GM18505 (cell line): ENCODE measurements around the gene OR7C2.

ENCODE experiments used
- ATAC-seq: cut with Tn5 transposase; IDR thresholded peaks from one replicate; pipeline ENCODE4 v1.9.1; 2021; ENCODE audit not compliant: unreplicated experiment
- POLR2A ChIP-seq: IDR thresholded peaks from 4 replicates; pipeline ENCODE4 v1.6.1; 2011; ENCODE audit warnings: borderline replicate concordance; ENCODE audit not compliant: insufficient read depth, insufficient read length; ENCODE audit errors: extremely low read depth

OR7C2 gene

GRCh38 chr19:14959263-14959662 lies 18.0 kb downstream of the OR7C2 start:
- no peak for ATAC-seq
- TF ChIP-seq POLR2A, result no peak

GRCh38 chr19:14961956-14962685 lies 20.8 kb downstream of the OR7C2 start:
- ATAC-seq, result no peak
- no peak for TF ChIP-seq POLR2A

GRCh38 chr19:14968247-14968646 lies 27.0 kb downstream of the OR7C2 start:
- no peak for ATAC-seq
- no peak for TF ChIP-seq POLR2A

GRCh38 chr19:14971474-14971873 lies 30.2 kb downstream of the OR7C2 start:
- no peak for ATAC-seq
- no peak for TF ChIP-seq POLR2A

GRCh38 chr19:14972676-14973075 lies 31.4 kb downstream of the OR7C2 start:
- no peak for TF ChIP-seq POLR2A
- no peak for ATAC-seq

DNA sequence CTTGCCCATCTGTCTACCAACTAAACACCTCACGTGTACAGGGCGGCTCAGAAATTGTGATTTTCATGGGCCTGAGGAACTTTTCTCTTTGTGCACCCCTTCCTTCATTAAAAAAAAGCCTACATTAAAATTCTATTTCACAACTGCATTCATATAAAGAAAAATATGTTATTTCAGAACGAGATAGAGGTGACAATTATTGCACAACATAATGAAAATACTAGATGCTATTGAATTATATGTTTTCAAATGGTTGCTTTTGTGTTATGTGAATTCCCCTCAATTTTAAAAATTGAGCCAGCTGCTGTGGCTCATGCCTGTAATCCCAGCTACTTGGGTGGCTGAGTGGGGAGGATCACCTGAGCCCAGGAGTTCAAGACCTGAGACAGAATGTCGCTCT lies 33.2 kb downstream of the OR7C2 start:
- ATAC-seq, result no peak
- no peak for TF ChIP-seq POLR2A

DNA sequence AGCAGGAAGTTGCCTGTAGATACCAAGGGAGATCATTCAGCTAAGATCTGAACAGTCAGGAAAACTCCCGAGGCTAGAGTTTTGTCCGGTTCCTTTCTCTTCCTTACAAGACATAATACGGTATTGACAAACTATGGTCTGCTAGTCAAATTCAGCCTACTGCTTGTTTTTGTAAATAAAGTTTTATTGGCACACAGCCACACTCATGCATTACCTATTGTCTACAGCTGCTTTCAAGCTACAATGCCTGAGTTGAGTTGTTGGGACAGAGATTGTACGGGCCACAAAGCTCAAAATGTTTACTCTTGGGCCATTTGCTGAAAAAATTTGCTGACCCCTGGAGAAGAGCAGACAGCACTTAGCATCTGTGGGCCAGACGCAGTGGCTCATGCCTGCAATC lies 35.8 kb downstream of the OR7C2 start:
- no peak for TF ChIP-seq POLR2A
- ATAC-seq, result no peak

DNA sequence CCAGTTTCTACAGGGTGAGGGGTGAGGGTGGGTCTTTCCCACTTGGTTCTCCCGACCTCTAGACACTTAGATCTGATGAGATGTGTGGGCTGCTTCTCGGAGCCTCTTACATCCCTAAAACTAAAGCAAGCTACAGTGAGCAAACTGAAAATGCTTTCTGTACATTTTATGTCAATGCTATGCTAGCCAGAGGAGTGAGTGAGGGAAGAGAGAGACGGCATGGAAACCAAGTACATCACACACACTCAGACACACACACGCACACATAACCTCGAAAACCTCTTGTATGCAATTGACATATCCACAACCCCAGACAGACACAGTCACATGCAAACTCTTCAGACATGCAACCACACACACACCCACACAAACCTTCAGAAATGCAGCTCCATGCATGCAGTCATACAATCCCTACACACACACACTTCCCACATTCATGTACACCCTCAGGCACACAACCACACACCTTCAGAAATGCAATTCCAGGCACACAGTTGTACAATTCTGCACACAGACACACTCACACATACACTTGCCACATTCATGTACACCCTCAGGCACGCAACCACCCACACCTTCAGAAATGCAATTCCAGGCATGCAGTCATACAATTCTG lies 37.0 kb downstream of the OR7C2 start:
- TF ChIP-seq POLR2A, result no peak
- no peak for ATAC-seq

GRCh38 chr19:14979476-14980255 lies 38.4 kb downstream of the OR7C2 start, which contains the start of gene SLC1A6:
Gene SLC1A6, minus strand, starts transcription at chr19:14979864. Its CDS starts 6,954 bp downstream, at chr19:14972910.
- ATAC-seq, result no peak
- TF ChIP-seq POLR2A, result no peak

GRCh38 chr19:14985133-14985532 lies 43.8 kb downstream of the OR7C2 start:
- ATAC-seq, result no peak
- TF ChIP-seq POLR2A, result no peak
